HG03442 (cell line): ENCODE data around the gene WIF1.

Experiments
- ATAC-seq: cut with Tn5 transposase; IDR thresholded peaks from one replicate; pipeline ENCODE4 v1.9.1; 2021; ENCODE audit warnings: mild to moderate bottlenecking, moderate library complexity; ENCODE audit not compliant: unreplicated experiment

WIF1 gene

GRCh38 chr12:65039301-65039700 lies 81.8 kb downstream of the WIF1 start:
- ATAC-seq = no peak

DNA sequence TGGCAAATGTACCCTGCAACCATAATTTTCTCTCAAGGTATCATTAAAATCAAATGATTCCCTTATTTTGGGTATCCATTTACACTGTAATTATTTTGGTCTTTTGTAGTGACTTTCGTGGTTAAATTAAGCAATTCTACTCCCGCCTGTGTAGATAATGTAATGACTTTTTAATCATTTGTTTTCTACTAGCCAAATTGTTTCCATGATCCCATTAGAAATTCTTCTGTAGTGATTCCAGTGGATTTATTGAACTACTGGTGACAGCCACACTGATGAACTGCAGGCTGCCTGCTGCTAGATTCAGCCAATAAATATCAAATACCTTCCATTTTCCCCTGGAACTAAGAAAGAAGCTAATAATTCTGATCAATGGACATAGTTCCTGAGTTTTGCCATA lies 96.0 kb downstream of the WIF1 start:
- ATAC-seq = no peak

- ATAC-seq = no peak
These were observed 97.6 kb downstream of the WIF1 start for GRCh38 chr12:65023485-65023884.

- no peak for ATAC-seq
These were observed 98.1 kb downstream of the WIF1 start for GRCh38 chr12:65022960-65023359.

- no peak for ATAC-seq
These were observed 98.7 kb downstream of the WIF1 start for GRCh38 chr12:65022421-65022820.

GRCh38 chr12:65019696-65020234 lies 101.3 kb downstream of the WIF1 start:
- no peak for ATAC-seq

DNA sequence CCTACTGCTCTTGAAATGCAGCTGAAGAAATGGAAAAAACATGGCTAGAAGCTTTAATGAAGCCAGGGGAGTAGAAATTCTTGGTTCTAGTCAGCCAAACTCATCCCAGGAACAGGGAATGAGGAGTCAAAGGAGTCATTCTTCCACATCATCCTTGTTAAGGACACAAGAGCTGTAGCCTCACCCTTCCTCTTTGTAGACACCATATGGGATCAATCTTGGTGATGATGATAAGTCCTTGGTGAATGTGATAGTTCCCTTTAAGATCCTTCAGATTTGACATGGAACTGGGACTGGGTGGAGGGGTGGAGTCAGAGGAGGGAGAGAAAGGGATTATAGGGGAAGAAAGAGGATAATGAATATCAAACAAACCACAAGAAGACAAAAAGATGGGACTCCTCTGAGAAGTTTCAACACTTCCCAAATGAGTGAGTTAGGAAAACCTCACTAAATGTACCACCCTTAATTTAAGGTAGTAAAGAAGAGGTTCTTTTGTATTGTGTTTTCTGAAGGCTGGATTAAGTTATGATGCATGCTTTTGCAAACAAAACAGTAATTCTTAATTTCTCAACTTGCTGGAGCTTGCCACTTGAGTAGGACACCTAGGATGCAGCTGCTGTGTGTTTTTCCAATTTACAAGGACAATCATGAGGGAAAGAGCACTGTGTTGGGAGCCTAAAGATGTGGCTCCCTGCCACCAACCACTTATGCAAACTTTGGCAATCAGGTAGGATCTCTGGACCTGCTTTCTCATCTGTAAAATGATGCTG lies 104.0 kb downstream of the WIF1 start:
- ATAC-seq = no peak

GRCh38 chr12:65015850-65016249 lies 105.3 kb downstream of the WIF1 start:
- no peak for ATAC-seq

DNA sequence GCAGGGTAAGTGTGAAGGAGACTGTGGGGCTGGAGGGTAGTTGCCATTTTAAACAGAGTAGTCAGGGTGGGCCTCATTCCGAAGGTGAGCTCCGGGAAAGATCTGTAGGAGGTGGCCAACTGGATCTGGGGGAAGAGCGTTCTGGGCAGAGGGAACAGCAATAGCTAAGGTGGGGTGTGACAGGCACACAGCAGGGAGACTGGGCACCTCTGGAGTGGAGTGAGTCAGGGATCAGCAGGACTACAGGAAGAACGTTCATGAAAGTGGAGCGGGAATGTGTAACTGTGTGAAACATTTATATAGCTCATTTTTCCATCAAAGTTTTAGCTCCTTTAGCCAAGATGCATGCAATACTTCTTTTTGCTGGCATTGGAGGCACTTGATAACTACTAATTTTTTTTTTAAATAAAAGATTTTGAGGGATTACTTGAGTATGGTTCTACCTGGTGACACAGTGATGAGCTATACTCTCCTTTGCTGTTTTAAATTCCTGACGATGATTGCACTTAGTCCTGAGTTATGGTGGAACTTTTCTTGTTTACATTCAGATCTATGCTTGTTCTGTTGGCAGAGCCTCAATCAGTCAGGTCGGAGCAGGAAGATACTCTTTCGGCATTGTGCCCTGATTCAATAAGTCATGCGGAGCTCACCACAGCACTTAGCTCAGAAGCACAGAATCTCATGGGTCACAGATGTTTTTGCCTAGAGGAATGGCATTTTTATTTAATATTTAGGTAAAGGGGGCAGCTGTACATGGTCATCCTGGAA lies 106.4 kb downstream of the WIF1 start:
- no peak for ATAC-seq

DNA sequence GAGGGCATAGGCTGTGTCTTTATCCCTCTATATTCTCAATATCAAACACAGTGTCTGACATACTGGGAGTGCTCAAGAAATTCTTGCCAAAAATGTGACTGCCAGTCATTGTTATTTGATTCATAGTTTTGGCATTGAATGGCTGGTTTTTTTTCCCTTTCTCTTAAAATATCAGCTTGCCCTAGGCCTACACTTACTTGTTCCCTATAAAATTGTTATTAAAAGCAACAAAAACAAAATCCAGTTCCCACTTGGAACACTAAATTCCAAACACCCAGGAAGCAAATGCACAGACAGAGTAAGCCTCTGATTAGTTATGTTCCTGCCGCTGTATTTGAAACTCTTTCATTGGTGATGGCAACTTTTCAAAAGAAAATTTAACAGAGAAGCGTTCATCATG lies 110.7 kb downstream of the WIF1 start:
- ATAC-seq = no peak

DNA sequence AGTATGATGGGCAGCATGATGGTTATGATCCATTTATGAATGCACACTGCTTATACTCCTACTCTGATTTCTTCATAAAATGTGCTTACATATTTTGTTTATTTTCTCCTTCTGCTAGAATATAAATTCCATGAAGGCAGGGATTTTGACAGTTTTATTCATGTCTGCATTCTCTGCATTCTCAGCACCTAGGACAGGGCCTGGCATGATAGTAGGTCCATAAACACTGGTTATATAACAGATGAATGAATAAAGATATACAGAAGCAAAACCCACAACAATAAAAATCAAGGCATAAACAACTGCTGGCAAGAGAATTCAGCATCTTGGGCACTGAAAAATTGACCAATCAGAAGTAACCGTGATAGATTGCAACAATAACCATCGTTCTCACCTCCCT lies 115.4 kb downstream of the WIF1 start:
- ATAC-seq = no peak

DNA sequence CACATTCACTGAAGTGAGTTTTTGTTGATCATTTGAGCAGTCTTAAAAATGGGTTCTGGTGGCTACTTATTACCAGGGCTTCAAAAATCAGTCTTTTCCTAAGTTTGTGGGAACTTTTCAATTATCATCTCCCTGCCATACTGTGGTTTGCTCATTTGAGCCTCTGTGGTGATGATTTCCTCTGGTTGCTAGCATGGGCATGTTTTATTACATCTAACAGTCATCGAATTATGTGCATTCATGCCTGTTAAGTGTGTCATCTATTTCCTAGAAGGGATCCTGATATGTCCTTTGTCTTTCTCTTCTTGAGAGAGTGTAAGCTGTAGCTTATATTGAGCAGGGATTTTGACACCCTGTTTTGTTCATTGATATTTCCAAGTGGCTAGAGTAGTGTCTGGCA lies 116.8 kb downstream of the WIF1 start:
- ATAC-seq = no peak
